ENCODE results near the gene RACK1.

RACK1 gene

DNA sequence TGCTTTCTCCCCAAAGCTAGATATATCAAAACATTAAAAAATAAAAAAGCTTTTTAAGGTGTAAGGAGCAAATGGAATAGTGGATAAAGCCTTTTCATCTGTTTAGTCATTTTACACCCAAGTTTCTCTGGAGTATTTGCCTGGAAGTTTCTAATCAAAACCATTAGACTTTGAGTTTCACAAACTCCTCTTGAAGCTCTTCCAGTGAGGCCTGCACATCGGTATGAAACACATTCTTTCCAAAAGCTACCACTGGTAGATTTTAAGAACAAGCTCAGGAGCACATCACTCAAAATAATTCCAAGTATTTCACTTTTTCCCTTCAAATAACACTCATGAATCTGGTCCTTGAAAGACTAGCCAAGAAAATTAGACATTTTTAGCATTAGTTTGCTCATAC lies 11.6 kb upstream of the RACK1 start:
- Histone ChIP-seq H3K9ac (ENCODE audit: low read depth, low read length) (no peak overlapping the region), H3K4me1 (ENCODE audit: control insufficient read depth, insufficient read depth, low read length) (peaks cover 6% of the 10 kb centered on the region), H3K36me3 (ENCODE audit: control insufficient read depth, insufficient read depth, low read length) (peaks cover 8% of the 10 kb centered on the region), H3K27me3 (ENCODE audit: control insufficient read depth, insufficient read depth, low read length) (no peaks in the 10 kb centered on the region), H3K4me3 (ENCODE audit: low read depth, low read length) (no peak overlapping the region), H3K9me3 (ENCODE audit: control insufficient read depth, insufficient read depth, low read length) (no peaks in the 10 kb centered on the region)

DNA sequence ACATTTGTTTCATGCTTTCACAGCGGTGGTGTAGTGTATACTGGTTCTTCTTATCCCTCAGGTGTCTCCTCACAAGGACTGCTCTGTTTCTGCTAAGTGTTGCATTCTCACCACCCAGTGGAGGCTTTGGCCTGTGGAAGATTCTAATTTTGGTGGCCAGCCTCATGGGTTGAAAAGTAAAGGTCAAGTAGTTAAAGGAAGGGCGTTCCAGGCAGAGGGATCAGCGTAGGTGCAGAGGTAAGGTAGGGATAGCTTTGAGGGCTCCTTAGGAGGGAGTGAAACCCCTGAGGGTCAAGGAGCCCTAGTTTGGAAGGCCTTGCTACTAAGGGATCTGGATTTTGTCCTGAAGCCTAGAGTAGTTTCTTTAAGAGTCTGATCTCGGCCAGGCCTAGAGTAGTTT lies 4.6 kb upstream of the RACK1 start:
- Histone ChIP-seq H3K36me3 (ENCODE audit: control insufficient read depth, insufficient read depth, low read length) (peaks cover 12% of the 10 kb centered on the region), H3K9me3 (ENCODE audit: control insufficient read depth, insufficient read depth, low read length) (no peaks in the 10 kb centered on the region), H3K4me3 (ENCODE audit: low read depth, low read length) (peak overlapping the region; percentile 99), H3K27me3 (ENCODE audit: control insufficient read depth, insufficient read depth, low read length) (no peaks in the 10 kb centered on the region), H3K9ac (ENCODE audit: low read depth, low read length) (peak overlapping the region; percentile 92), H3K4me1 (ENCODE audit: control insufficient read depth, insufficient read depth, low read length) (no peaks in the 10 kb centered on the region)

DNA sequence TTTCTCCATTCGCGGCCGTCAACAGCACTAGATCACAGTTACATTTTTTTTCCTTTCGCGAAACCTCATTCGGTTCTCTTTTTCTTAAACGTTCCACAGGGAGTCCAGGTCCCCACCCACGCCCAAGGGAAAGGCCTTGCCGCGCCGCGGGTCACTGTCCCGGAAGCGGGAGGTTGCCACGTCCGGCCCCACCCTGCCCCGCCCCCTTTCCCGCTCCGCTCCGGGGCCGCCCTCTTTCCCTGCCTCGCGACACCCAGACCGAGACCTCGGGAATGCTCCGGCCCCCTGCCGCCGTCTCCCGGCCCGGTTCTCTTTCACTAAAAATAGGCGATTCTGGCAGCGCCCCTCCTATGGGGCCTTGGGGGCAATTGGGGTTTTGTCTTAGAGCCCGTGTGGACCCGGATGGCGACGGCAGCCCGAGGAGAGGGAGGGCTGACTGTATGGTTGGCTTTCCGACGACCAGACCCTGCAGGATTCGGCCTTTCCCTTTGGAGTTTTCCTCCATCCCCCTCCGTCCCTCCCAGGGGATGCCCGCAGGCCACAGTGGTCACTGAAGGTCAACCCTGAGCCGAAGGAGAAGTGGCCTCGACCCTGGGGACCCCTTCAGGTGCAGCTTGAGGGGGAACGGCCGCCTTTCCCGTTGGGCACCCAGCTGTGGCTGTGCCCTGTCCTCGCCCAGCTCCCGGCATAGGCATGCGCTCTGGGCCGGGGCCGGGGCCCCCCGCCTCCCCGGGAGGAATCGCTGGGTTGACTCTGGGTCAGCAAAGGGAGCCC lies 2.8 kb upstream of the RACK1 start:
- H3K27me3 ChIP-seq (ENCODE audit: control insufficient read depth, insufficient read depth, low read length), result no peaks in the 10 kb centered on the region
- H3K9me3 ChIP-seq (ENCODE audit: control insufficient read depth, insufficient read depth, low read length), result no peaks in the 10 kb centered on the region
- H3K4me1 ChIP-seq (ENCODE audit: control insufficient read depth, insufficient read depth, low read length), result peaks cover 4% of the 10 kb centered on the region
- peaks cover 26% of the 10 kb centered on the region for H3K36me3 ChIP-seq (ENCODE audit: control insufficient read depth, insufficient read depth, low read length)
- H3K4me3 ChIP-seq (ENCODE audit: low read depth, low read length), result peak overlapping the region; percentile 99
- peak overlapping the region; percentile 100 for H3K9ac ChIP-seq (ENCODE audit: low read depth, low read length)

DNA sequence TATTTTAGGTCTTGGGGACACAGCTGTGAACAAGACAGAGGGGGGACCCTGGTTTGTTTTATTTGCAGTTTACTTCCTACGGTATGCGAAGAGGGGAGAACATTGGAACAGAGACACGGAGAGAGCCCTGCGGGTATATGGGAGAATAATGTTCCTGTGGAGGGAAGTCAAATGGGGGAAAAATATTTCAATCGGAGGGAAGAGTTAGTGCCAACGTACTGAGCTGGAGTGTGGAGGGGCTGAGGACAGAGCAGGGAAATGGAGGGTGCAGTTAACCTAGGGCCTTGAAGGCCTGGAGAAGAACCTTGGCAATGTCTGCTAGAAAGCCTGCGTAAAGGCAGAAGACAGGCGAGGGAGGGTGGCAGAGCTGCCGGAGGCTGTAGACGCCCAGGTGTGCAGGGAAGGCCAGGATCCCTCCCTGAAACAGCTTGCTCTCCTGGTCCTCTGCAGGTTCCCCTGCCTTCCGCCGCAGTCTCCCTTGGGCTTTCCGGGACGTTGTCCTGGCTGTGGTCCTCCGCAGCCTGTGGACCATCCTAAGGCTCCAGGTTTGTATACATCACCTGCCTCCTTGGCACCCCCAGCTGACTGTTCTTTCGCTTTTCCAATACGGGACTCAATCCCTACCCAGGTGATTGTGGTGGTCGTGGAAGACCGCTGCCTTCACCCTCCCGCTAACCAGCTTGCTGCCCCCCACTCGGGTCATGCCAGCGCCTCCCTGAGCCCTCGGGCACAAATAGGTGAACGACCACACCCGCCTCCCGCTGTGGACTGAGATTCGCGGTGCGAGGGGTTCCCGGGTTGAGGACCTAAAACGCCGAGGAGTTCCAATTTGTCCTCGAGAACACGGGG lies 1.9 kb upstream of the RACK1 start:
- Histone ChIP-seq H3K36me3 (ENCODE audit: control insufficient read depth, insufficient read depth, low read length) (peaks cover 32% of the 10 kb centered on the region), H3K4me1 (ENCODE audit: control insufficient read depth, insufficient read depth, low read length) (peaks cover 4% of the 10 kb centered on the region), H3K27me3 (ENCODE audit: control insufficient read depth, insufficient read depth, low read length) (no peaks in the 10 kb centered on the region), H3K4me3 (ENCODE audit: low read depth, low read length) (peak overlapping the region; percentile 99), H3K9me3 (ENCODE audit: control insufficient read depth, insufficient read depth, low read length) (no peaks in the 10 kb centered on the region), H3K9ac (ENCODE audit: low read depth, low read length) (peak overlapping the region; percentile 100)

DNA sequence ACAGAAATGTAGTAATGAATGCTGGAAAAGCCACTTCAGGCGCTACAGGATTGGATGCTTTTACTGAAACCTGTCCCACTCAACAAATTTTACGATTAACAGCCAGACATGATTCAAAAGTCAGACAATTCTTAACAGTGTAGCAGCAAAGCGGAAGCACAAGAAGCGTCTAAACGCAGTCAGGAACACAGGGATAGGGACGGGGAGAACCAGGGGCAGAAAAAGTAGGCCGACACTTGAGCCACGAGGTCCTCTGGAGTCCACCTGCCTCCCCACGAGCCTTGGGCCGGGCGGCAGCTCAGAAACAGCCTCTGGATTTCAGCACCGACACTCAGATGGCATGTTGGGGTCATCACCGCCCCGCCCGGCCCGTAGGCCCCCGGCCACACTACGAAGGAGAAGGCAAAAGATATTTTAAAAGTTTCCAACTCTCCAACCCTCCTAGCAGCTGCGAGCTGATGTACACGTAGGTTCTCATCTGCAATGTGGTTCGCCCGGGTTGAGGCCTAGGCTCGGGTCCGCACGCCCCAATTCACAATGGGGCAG lies 615 bp downstream of the RACK1 start:
- H3K9ac ChIP-seq (ENCODE audit: low read depth, low read length), result peak overlapping the region; percentile 97
- no peaks in the 10 kb centered on the region for H3K27me3 ChIP-seq (ENCODE audit: control insufficient read depth, insufficient read depth, low read length)
- H3K4me3 ChIP-seq (ENCODE audit: low read depth, low read length), result peak overlapping the region; percentile 97
- peaks cover 4% of the 10 kb centered on the region for H3K4me1 ChIP-seq (ENCODE audit: control insufficient read depth, insufficient read depth, low read length)
- H3K36me3 ChIP-seq (ENCODE audit: control insufficient read depth, insufficient read depth, low read length), result peaks cover 55% of the 10 kb centered on the region
- no peaks in the 10 kb centered on the region for H3K9me3 ChIP-seq (ENCODE audit: control insufficient read depth, insufficient read depth, low read length)

DNA sequence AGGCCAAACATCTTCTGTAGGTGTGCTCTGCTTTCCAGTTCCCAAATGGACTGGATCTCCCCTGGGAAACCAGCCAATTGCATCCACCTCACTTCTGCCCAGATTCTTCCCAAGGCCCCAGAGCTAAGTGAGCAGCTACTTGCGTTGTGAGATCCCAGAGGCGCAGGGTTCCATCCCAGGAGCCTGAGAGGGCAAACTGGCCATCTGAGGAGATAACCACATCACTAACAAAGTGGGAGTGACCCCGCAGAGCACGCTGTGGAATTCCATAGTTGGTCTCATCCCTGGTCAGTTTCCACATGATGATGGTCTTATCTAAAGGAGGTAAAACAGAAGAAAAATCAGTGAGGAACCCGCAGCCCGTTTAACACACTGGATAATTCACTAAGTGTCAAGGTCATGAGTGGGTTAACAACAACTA lies 1.7 kb downstream of the RACK1 start:
- H3K36me3 ChIP-seq (ENCODE audit: control insufficient read depth, insufficient read depth, low read length), result peaks cover 61% of the 10 kb centered on the region
- peaks cover 4% of the 10 kb centered on the region for H3K4me1 ChIP-seq (ENCODE audit: control insufficient read depth, insufficient read depth, low read length)
- peak overlapping the region; percentile 97 for H3K9ac ChIP-seq (ENCODE audit: low read depth, low read length)
- no peaks in the 10 kb centered on the region for H3K27me3 ChIP-seq (ENCODE audit: control insufficient read depth, insufficient read depth, low read length)
- peak overlapping the region; percentile 97 for H3K4me3 ChIP-seq (ENCODE audit: low read depth, low read length)
- H3K9me3 ChIP-seq (ENCODE audit: control insufficient read depth, insufficient read depth, low read length), result no peaks in the 10 kb centered on the region

DNA sequence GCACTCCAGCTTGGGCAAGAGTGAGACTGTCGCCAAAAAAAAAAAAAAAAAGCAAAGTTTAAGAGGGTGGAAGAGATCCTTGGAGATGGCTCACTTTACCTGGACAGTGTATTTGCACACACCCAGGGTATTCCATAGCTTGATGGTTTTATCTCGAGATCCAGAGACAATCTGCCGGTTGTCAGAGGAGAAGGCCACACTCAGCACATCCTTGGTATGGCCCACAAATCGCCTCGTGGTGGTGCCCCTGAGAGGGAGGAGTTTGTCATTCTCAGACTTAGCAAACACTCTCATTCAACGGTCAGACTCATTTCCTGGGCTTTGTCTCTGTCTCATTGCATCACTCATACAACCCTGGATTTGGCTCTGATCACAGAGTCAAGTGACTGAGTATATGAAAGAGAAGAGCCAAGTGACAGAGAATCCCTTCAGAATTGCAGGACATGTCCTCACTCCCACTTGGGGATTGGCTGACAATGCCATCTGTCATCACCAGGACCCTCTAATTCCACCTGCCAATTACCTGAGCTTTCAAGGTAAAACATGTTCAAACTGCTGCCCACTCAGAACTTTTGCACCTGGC lies 2.2 kb downstream of the RACK1 start:
- Histone ChIP-seq H3K4me1 (ENCODE audit: control insufficient read depth, insufficient read depth, low read length) (peaks cover 4% of the 10 kb centered on the region), H3K9me3 (ENCODE audit: control insufficient read depth, insufficient read depth, low read length) (no peaks in the 10 kb centered on the region), H3K36me3 (ENCODE audit: control insufficient read depth, insufficient read depth, low read length) (peaks cover 66% of the 10 kb centered on the region), H3K4me3 (ENCODE audit: low read depth, low read length) (peak overlapping the region; percentile 97), H3K9ac (ENCODE audit: low read depth, low read length) (peak overlapping the region; percentile 97), H3K27me3 (ENCODE audit: control insufficient read depth, insufficient read depth, low read length) (no peaks in the 10 kb centered on the region)

DNA sequence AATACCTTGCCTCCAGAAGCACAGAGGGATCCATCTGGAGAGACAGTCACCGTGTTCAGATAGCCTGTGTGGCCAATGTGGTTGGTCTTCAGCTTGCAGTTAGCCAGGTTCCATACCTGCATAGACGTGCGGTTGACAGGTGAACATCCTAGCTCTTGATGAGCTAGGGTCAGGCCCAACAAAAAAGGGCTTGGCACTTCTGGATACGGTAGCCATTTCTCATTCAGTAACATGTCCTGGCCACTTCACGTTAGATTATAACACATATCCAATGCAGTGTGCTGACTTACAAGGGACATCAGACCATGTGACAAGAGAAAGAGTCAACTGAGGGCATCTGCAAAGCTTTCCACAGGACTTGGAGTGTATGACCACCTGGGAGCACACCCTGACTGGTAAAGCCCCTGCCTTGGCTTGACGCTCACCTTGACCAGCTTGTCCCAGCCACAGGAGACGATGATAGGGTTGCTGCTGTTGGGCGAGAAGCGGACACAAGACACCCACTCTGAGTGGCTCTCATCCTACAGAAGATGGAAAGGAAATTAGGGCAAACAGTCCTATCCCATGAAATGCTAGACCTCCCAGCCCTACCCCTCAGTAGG lies 4.5 kb downstream of the RACK1 start:
- Histone ChIP-seq H3K36me3 (ENCODE audit: control insufficient read depth, insufficient read depth, low read length) (peaks cover 78% of the 10 kb centered on the region), H3K9ac (ENCODE audit: low read depth, low read length) (no peak overlapping the region), H3K4me1 (ENCODE audit: control insufficient read depth, insufficient read depth, low read length) (peaks cover 4% of the 10 kb centered on the region), H3K27me3 (ENCODE audit: control insufficient read depth, insufficient read depth, low read length) (no peaks in the 10 kb centered on the region), H3K4me3 (ENCODE audit: low read depth, low read length) (no peak overlapping the region), H3K9me3 (ENCODE audit: control insufficient read depth, insufficient read depth, low read length) (no peaks in the 10 kb centered on the region)

GRCh38 chr5:181237729-181238385 lies 5.8 kb downstream of the RACK1 start:
- Histone ChIP-seq H3K9ac (ENCODE audit: low read depth, low read length) (no peak overlapping the region), H3K27me3 (ENCODE audit: control insufficient read depth, insufficient read depth, low read length) (no peaks in the 10 kb centered on the region), H3K9me3 (ENCODE audit: control insufficient read depth, insufficient read depth, low read length) (no peaks in the 10 kb centered on the region), H3K4me1 (ENCODE audit: control insufficient read depth, insufficient read depth, low read length) (peaks cover 4% of the 10 kb centered on the region), H3K4me3 (ENCODE audit: low read depth, low read length) (no peak overlapping the region), H3K36me3 (ENCODE audit: control insufficient read depth, insufficient read depth, low read length) (peaks cover 76% of the 10 kb centered on the region)

- Histone ChIP-seq H3K4me3 (ENCODE audit: low read depth, low read length) (no peak overlapping the region), H3K9me3 (ENCODE audit: control insufficient read depth, insufficient read depth, low read length) (no peaks in the 10 kb centered on the region), H3K4me1 (ENCODE audit: control insufficient read depth, insufficient read depth, low read length) (peaks cover 4% of the 10 kb centered on the region), H3K36me3 (ENCODE audit: control insufficient read depth, insufficient read depth, low read length) (peaks cover 76% of the 10 kb centered on the region), H3K27me3 (ENCODE audit: control insufficient read depth, insufficient read depth, low read length) (no peaks in the 10 kb centered on the region), H3K9ac (ENCODE audit: low read depth, low read length) (no peak overlapping the region)
These were observed 6.6 kb downstream of the RACK1 start for GRCh38 chr5:181236954-181237641.
